PC-3 (cell line): Measurements from ENCODE around the gene TH. TPM values are rescaled to one million over a fixed set of nuclear protein-coding genes. Genes with fewer than 3 reads are reported as not detected.

Experiments
- ATAC-seq: fragments of 200-7000 bp; cut with Tn5 transposase; 2 replicates; pipeline ENCODE4 v1.9.1; 2020; ENCODE audit warnings: mild to moderate bottlenecking, moderate library complexity
- BruUV-seq: library from RNA; stranded (reverse); fragments of 400-500 nt; replicated peaks from 2 replicates; lab custom pipeline; 2021; lab: Mats Ljungman, UMichigan
- CTCF ChIA-PET: fragments of 300-600 bp; sonication (Branson Sonifier 250); formaldehyde crosslinking; loops from one replicate; lab custom pipeline; 2022; ENCODE audit warnings: antibody characterized with exemption; lab: Charles Lee
- POLR2A ChIA-PET: fragments of 300-600 bp; sonication (Branson Sonifier 250); formaldehyde crosslinking; loops from one replicate; lab custom pipeline; 2022; ENCODE audit warnings: antibody characterized with exemption; ENCODE audit not compliant: unreplicated experiment; lab: Charles Lee
- DNase-seq: peaks from one replicate; pipeline ENCODE4 v3.0.0-alpha.2; 2015
- H2AFZ ChIP-seq: fragments of 300-600 bp; sonication (generic); 2 replicates; pipeline ENCODE4 v1.6.0; 2016; ENCODE audit warnings: antibody characterized with exemption, low read length
- H3F3A ChIP-seq: fragments of 300-600 bp; sonication (generic); one replicate; pipeline ENCODE4 v1.6.0; 2017; ENCODE audit warnings: antibody characterized with exemption, low read length, control low read depth, mild to moderate bottlenecking; ENCODE audit not compliant: unreplicated experiment
- H3K27ac ChIP-seq: fragments of 300-600 bp; sonication (generic); 2 replicates; pipeline ENCODE4 v1.5.1; 2016; ENCODE audit warnings: mild to moderate bottlenecking, low read length
- H3K27me3 ChIP-seq: fragments of 300-600 bp; sonication (generic); 2 replicates; pipeline ENCODE4 v1.6.1; 2016; ENCODE audit warnings: low read length, mixed read lengths
- H3K36me3 ChIP-seq: fragments of 300-600 bp; sonication (generic); 2 replicates; pipeline ENCODE4 v1.6.1; 2016; ENCODE audit warnings: low read depth, mixed run types, low read length, mixed read lengths
- H3K4me1 ChIP-seq: fragments of 300-600 bp; sonication (generic); 2 replicates; pipeline ENCODE4 v1.5.1; 2016; ENCODE audit warnings: low read length; ENCODE audit not compliant: insufficient read depth
- H3K4me2 ChIP-seq: fragments of 300-600 bp; sonication (generic); 2 replicates; pipeline ENCODE4 v1.6.0; 2016; ENCODE audit warnings: low read length
- H3K4me3 ChIP-seq: fragments of 300-600 bp; sonication (generic); 2 replicates; pipeline ENCODE4 v1.5.1; 2016; ENCODE audit warnings: mild to moderate bottlenecking, low read length, mixed read lengths
- H3K79me2 ChIP-seq: fragments of 300-600 bp; sonication (generic); 2 replicates; pipeline ENCODE4 v1.6.1; 2017; ENCODE audit warnings: low read length, mixed read lengths
- H3K9ac ChIP-seq: fragments of 300-600 bp; sonication (generic); 2 replicates; pipeline ENCODE4 v1.6.0; 2016; ENCODE audit warnings: mild to moderate bottlenecking, low read length
- H3K9me2 ChIP-seq: fragments of 300-600 bp; sonication (generic); replicated peaks from 2 replicates; pipeline ENCODE4 v1.6.1; 2016; ENCODE audit warnings: mixed run types, low read length, mixed read lengths
- H3K9me3 ChIP-seq: fragments of 300-600 bp; sonication (generic); 2 replicates; pipeline ENCODE4 v1.6.1; 2016; ENCODE audit warnings: low read length, mixed read lengths
- H4K20me1 ChIP-seq: fragments of 300-600 bp; sonication (generic); 2 replicates; pipeline ENCODE4 v1.6.1; 2016; ENCODE audit warnings: low read length, mixed read lengths
- EZH2 ChIP-seq: fragments of 300-600 bp; sonication (generic); IDR thresholded peaks from one replicate; pipeline ENCODE4 v1.6.1; 2017; ENCODE audit warnings: antibody characterized with exemption, mild to moderate bottlenecking, low read length; ENCODE audit not compliant: unreplicated experiment
- EZH2phosphoT487 ChIP-seq: fragments of 300-600 bp; sonication (generic); IDR thresholded peaks from 2 replicates; pipeline ENCODE4 v1.6.1; 2018; ENCODE audit warnings: mild to moderate bottlenecking, antibody characterized with exemption, low read length, borderline replicate concordance
- intact Hi-C: fragments of 100-400 bp; cut with micrococcal nuclease; formaldehyde crosslinking; loops from 2 replicates; pipeline ENCODE4 v1.9.0; 2023
- total RNA-seq: library from RNA; depleted of rRNA; stranded (reverse); fragments of >200 nt; gene quantifications from 2 replicates; pipeline ENCODE4 v1.2.3, GENCODE V29; 2014
- TF ChIP-seq, protein P1 (sequence below): fragments of 300-600 bp; sonication (generic); conservative IDR thresholded peaks from 2 replicates; pipeline ENCODE4 v1.5.1; 2017; ENCODE audit warnings: antibody characterized with exemption, low read depth, mild to moderate bottlenecking, low read length

The TH gene
- total RNA-seq, 1 experiment from 2014 or later = 8.3 TPM

DNA sequence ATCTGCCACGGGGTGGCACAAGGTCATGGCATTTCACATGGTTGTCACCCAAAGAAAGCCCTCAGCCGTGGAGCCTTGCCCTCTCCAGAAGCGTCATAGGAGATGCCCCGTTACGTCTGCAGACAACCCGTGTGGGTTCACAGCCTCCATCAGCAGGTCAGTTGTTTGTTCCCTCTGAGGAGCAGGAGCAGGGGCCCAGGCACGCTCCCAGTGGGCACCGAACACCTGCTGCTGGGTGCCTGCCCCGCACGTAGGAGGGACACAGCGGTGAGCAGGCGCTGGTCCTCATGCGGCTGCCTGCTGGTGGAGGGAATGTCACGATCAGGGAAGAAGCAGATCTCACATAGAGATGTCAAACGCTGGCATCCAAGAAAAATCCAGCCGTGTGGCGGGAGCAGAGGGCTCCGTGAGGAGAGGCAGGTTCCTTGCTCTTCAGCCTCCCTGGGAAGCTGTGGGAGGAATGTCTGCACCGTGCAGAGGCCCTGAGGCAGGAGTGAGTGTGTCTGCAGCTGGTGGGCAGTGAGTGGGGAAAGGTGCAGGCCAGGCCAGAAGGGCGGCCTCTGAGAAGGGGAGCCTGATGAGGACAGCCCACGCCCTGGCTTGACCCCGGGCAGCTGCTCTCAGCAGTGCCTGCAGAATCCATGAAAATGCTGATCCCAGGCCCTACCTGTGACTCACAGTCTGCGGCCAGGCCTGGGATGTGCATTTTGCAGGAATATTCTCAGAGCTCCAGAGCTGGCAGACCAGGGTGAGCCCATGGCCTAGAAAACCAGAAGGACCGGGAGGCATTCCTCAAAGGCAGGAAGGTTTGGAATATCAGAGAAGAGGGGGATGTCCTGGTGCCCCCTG lies 36.4 kb upstream of the TH start:
- H3K9ac ChIP-seq = no peak overlapping the region
- no peaks in the 10 kb centered on the region for H3K9me3 ChIP-seq
- ATAC-seq (no peak), DNase-seq (no peak)
- H3K4me2 ChIP-seq = no peak overlapping the region
- H4K20me1 ChIP-seq = no peaks in the 10 kb centered on the region
- intact Hi-C loops = no loop called here
- no peak for TF ChIP-seq EZH2
- no peak for TF ChIP-seq EZH2phosphoT487
- TF ChIP-seq, protein P1, sequence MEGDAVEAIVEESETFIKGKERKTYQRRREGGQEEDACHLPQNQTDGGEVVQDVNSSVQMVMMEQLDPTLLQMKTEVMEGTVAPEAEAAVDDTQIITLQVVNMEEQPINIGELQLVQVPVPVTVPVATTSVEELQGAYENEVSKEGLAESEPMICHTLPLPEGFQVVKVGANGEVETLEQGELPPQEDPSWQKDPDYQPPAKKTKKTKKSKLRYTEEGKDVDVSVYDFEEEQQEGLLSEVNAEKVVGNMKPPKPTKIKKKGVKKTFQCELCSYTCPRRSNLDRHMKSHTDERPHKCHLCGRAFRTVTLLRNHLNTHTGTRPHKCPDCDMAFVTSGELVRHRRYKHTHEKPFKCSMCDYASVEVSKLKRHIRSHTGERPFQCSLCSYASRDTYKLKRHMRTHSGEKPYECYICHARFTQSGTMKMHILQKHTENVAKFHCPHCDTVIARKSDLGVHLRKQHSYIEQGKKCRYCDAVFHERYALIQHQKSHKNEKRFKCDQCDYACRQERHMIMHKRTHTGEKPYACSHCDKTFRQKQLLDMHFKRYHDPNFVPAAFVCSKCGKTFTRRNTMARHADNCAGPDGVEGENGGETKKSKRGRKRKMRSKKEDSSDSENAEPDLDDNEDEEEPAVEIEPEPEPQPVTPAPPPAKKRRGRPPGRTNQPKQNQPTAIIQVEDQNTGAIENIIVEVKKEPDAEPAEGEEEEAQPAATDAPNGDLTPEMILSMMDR = no peak
- no peaks in the 10 kb centered on the region for H3K9me2 ChIP-seq
- H3K27ac ChIP-seq = no peak overlapping the region
- H3K4me3 ChIP-seq = no peak overlapping the region
- CTCF ChIA-PET = no interaction called here
- POLR2A ChIA-PET = no interaction called here
- no peaks in the 10 kb centered on the region for H3K36me3 ChIP-seq
- no peaks in the 10 kb centered on the region for H3K27me3 ChIP-seq
- no TSS peak for BruUV-seq
- H3K79me2 ChIP-seq = no peaks in the 10 kb centered on the region
- no peak overlapping the region for H2AFZ ChIP-seq
- H3F3A ChIP-seq = no peaks in the 10 kb centered on the region
- peaks cover under 1% of the 10 kb centered on the region; the same call in 1 of the 2 replicates for H3K4me1 ChIP-seq

DNA sequence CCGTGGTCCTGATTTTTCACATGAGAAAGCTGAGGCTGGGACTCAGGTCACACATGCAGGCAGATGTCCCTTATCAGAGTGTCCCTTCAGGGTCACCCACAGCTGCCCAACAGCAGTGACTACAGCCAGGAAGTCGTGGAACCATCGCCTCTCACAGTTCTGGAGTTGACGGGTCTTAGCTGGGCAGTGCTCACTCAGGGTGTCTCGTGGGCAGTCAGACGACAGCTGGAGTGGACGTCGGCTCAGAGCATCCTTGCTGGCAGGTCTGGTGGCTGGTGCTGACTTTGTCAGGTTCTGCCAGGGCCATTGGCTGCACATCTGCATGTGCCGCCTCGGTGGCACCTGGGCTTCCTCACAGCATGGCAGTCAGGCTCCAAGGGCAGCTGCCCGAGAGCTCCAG lies 35.6 kb upstream of the TH start:
- H3K27me3 ChIP-seq = no peaks in the 10 kb centered on the region
- H3F3A ChIP-seq = no peaks in the 10 kb centered on the region
- peaks cover 9% of the 10 kb centered on the region for H3K4me1 ChIP-seq
- H3K36me3 ChIP-seq = no peaks in the 10 kb centered on the region
- no peak overlapping the region for H3K27ac ChIP-seq
- H3K9me3 ChIP-seq = no peaks in the 10 kb centered on the region
- ATAC-seq (no peak), DNase-seq (no peak)
- no TSS peak for BruUV-seq
- H3K9ac ChIP-seq = no peak overlapping the region
- POLR2A ChIA-PET = no interaction called here
- intact Hi-C loops = no loop called here
- H3K79me2 ChIP-seq = no peaks in the 10 kb centered on the region
- H3K9me2 ChIP-seq = no peaks in the 10 kb centered on the region
- H3K4me2 ChIP-seq = no peak overlapping the region
- H4K20me1 ChIP-seq = no peaks in the 10 kb centered on the region
- no peak overlapping the region for H2AFZ ChIP-seq
- CTCF ChIA-PET = no interaction called here
- no peak overlapping the region for H3K4me3 ChIP-seq
- no peak for TF ChIP-seq EZH2phosphoT487
- TF ChIP-seq, protein P1 = no peak
- no peak for TF ChIP-seq EZH2

DNA sequence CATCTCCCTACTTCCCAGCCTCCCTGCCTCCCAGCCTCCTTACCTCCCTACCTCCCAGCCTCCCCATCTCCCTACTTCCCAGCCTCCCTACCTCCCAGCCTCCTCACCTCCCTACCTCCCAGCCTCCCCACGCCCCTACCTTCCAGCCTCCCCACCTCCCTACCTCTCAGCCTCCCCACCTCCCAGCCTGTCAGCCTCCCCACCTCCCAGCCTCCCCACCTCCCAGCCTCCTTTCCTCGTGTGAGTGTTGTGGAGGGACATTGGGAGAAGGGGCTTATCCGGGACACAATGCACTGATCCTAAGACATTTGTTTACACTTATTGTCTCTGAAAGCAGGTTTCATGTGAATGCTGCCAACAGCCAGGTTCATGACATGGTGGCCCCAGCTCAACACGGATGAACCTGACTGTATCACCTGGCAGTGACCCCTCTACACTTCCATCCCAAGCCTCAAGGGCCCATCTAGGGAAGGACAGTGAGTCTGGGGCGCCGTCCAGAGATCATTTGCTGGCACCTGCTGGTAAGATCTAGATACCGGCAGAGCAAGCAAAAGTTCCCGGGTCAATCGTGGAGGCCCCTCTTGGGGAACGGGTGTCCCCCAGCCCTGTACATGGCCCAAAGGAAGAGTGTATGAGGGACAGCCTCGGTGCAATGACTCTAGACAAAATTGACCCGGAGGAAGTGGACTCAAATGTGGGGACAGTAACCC lies 34.5 kb upstream of the TH start:
- no TSS peak for BruUV-seq
- Histone ChIP-seq H3K4me3 (no peak overlapping the region), H3K27me3 (no peaks in the 10 kb centered on the region), H3K9me3 (no peaks in the 10 kb centered on the region), H3K4me1 (peaks cover 17% of the 10 kb centered on the region), H3K79me2 (no peaks in the 10 kb centered on the region), H3K4me2 (no peak overlapping the region), H3F3A (no peaks in the 10 kb centered on the region), H3K9ac (no peak overlapping the region), H2AFZ (no peak overlapping the region), H3K36me3 (no peaks in the 10 kb centered on the region), H4K20me1 (no peaks in the 10 kb centered on the region), H3K9me2 (no peaks in the 10 kb centered on the region), H3K27ac (no peak overlapping the region)
- DNase-seq = no peak
- CTCF ChIA-PET = no interaction called here
- ATAC-seq = no peak
- TF ChIP-seq EZH2 (no peak), EZH2phosphoT487 (no peak)
- TF ChIP-seq, protein P1 = no peak
- intact Hi-C loops = no loop called here
- POLR2A ChIA-PET = no interaction called here
